ENCODE data around the gene PCDH9.

DNA sequence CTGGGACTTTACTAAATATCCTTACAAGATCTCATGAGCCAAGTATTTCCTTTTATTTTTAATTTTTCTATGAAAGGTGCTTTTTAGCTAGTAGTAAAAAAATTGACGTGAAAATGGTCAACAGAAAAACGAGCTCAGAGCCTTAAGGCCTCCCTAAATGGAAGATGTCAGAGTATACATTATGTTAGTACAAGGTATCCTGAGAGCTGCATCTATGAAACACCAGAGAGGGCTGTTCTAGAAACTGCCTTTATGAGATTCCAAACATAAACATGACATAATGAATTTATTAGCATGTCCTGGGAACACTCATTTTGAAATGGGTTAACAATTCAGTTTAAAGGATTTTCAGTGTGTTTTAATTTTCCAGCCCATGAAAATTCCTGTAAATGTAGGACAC is 146.6 kb downstream of the PCDH9 start:
- TF ChIP-seq, protein P1, sequence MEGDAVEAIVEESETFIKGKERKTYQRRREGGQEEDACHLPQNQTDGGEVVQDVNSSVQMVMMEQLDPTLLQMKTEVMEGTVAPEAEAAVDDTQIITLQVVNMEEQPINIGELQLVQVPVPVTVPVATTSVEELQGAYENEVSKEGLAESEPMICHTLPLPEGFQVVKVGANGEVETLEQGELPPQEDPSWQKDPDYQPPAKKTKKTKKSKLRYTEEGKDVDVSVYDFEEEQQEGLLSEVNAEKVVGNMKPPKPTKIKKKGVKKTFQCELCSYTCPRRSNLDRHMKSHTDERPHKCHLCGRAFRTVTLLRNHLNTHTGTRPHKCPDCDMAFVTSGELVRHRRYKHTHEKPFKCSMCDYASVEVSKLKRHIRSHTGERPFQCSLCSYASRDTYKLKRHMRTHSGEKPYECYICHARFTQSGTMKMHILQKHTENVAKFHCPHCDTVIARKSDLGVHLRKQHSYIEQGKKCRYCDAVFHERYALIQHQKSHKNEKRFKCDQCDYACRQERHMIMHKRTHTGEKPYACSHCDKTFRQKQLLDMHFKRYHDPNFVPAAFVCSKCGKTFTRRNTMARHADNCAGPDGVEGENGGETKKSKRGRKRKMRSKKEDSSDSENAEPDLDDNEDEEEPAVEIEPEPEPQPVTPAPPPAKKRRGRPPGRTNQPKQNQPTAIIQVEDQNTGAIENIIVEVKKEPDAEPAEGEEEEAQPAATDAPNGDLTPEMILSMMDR (IDR thresholded peaks at IDR 0.05), result no peak
- TF ChIP-seq EP300 (IDR thresholded peaks at IDR 0.05), result no peak
- no peak for TF ChIP-seq POLR2AphosphoS5 (IDR thresholded peaks at IDR 0.05)

All from upper lobe of left lung (tissue), 4 donors.